GM19351 (cell line): ENCODE measurements around the gene ERVMER34-1.

Experiments used
- ATAC-seq: cut with Tn5 transposase; IDR thresholded peaks from one replicate; pipeline ENCODE4 v1.9.1; 2021; ENCODE audit warnings: mild to moderate bottlenecking, moderate library complexity; ENCODE audit not compliant: unreplicated experiment

Gene ERVMER34-1

GRCh38 chr4:52750819-52751486 is at the start of gene ERVMER34-1:
Gene ERVMER34-1, minus strand, starts transcription at chr4:52751425. Its CDS starts 5,905 bp downstream, at chr4:52745520.
- peak; percentile 36 for ATAC-seq

- ATAC-seq: no peak
Measured at GRCh38 chr4:52799813-52800212, 48.6 kb upstream of the ERVMER34-1 start.

GRCh38 chr4:52795533-52795932 is 44.3 kb upstream of the ERVMER34-1 start:
- ATAC-seq: no peak

- ATAC-seq: no peak
Measured at GRCh38 chr4:52791936-52792335, 40.7 kb upstream of the ERVMER34-1 start.

GRCh38 chr4:52789774-52790173 is 38.5 kb upstream of the ERVMER34-1 start:
- ATAC-seq: no peak

- no peak for ATAC-seq
Measured at GRCh38 chr4:52788806-52789205, 37.6 kb upstream of the ERVMER34-1 start.

- ATAC-seq: no peak
Measured at GRCh38 chr4:52783069-52783468, 31.8 kb upstream of the ERVMER34-1 start.

- no peak for ATAC-seq
Measured at GRCh38 chr4:52780617-52781354, 29.6 kb upstream of the ERVMER34-1 start.

- ATAC-seq: no peak
Measured at GRCh38 chr4:52780206-52780605, 29.0 kb upstream of the ERVMER34-1 start.

- ATAC-seq: no peak
Measured at GRCh38 chr4:52760256-52760655, 9.0 kb upstream of the ERVMER34-1 start.

- no peak for ATAC-seq
Measured at GRCh38 chr4:52755426-52755825, 4.2 kb upstream of the ERVMER34-1 start.

- ATAC-seq: no peak
Measured at GRCh38 chr4:52752936-52753335, 1.7 kb upstream of the ERVMER34-1 start.

- ATAC-seq: no peak
Measured at GRCh38 chr4:52751487-52751911, 274 bp upstream of the ERVMER34-1 start.

GRCh38 chr4:52750213-52750612 is 1.0 kb downstream of the ERVMER34-1 start:
- ATAC-seq: no peak

GRCh38 chr4:52748432-52748831 is 2.8 kb downstream of the ERVMER34-1 start:
- peak; percentile 54 for ATAC-seq

- no peak for ATAC-seq
Measured at GRCh38 chr4:52744588-52744987, 6.6 kb downstream of the ERVMER34-1 start.

- no peak for ATAC-seq
Measured at GRCh38 chr4:52743444-52744019, 7.7 kb downstream of the ERVMER34-1 start.

- ATAC-seq: no peak
Measured at GRCh38 chr4:52729586-52729985, 21.6 kb downstream of the ERVMER34-1 start.

GRCh38 chr4:52728691-52729240 is 22.5 kb downstream of the ERVMER34-1 start:
- ATAC-seq: no peak

GRCh38 chr4:52726826-52727580 is 24.2 kb downstream of the ERVMER34-1 start:
- no peak for ATAC-seq
